HG03039 (cell line): ENCODE data around the gene NLE1.
A peak's percentile ranks its signal among the peaks of the same experiment; 100 is the strongest.
"Not testable (repeated sequence)": the region's sequence is repeated elsewhere in the genome, so short reads cannot be mapped to it uniquely, and the experiment has no call there.

Source experiments
- ATAC-seq: cut with Tn5 transposase; IDR thresholded peaks from one replicate; pipeline ENCODE4 v1.9.1; 2021; ENCODE audit warnings: mild to moderate bottlenecking, moderate library complexity; ENCODE audit not compliant: unreplicated experiment

NLE1 gene

DNA sequence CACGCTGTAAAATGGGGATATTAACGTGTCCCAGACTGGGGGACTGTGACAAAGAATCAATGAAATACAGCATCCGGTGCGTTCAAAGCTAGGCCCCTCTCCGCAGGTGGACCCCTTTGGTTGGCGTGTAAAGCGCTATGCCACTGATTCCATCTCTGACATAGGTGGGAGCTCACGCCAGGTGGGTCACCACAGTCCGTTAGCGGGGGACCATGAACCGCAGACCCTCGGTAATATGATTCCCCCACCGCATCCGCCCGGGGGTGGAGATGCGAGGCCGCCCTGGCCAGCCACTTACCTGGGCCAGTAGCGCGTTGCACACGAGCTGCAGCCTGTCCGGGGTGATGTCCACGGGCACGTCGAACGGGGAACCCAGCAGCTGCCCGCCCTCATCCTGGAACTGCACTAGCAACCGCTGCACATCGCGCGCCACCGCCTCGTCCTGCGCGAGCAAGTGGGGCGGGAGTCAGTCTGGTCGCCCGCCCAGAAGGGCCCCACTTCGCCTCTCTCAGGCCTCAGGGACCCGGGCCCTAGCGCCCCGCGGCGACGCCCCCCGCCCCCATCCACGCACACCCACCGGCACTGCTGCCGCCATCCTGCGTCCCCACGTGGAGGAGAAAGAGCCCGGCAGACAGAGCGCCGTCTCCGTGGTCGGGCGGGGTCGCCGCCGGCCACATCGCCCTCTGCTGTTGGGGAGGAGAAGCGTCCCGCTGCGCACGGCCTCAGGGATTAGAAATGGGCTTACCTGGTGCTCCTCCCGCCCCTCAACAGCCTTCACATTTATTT, at the start of gene NLE1:
NLE1 (minus strand) TSS at position 623 of the 786 bp plus-strand sequence; CDS start at position 595, 28 bp downstream.
- ATAC-seq: peak; percentile 80

DNA sequence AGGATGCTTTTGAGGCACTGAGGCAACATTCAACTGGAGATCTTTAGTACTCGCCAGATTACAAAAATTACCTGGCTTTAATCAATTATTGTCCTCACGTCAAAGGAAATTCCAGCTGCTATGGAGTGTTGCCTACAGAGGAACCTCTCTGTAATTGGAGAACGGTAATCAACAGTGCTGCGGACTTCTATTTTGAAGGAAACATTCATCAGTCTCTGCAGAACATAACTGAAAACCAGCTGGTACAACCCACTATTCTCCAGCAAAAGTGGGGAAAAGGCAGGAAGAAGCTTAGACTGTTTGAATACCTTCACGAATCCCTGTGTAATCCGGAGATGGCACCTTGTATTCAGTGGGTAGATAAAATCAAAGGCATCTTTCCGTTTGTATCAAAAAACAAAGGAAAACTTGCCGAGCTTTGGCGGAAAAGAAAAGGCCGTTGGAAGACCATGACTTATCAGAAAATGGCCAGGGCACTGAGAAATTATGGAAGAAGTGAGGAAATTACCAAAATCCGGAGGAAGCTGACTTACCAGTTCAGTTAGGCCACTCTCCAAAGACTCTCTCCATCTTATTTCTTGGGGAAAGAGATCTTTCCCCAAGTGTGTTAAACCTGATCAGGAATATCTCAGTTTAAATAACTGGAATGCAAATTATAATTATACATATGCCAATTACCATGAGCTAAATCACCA, 49.0 kb upstream of the NLE1 start:
- ATAC-seq: no peak

DNA sequence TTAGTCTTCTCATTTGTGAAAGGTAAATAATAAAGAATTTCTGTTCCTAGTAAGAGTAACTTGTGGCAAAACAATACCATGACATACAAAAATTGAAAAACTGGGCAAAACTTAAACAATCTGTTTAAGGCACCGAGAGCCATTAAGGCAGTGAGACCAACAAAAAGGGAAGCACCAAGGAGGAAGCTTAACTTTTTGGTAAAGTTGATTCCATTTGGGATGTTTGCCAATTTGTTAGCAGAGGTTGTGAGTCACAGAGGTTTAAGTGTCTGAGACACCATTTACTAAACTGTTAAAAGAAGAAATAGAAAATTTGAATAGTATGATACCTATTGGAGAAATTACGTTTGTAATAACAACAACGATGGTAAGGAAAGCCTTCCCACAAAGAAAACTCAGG, 47.2 kb upstream of the NLE1 start:
- no peak for ATAC-seq

DNA sequence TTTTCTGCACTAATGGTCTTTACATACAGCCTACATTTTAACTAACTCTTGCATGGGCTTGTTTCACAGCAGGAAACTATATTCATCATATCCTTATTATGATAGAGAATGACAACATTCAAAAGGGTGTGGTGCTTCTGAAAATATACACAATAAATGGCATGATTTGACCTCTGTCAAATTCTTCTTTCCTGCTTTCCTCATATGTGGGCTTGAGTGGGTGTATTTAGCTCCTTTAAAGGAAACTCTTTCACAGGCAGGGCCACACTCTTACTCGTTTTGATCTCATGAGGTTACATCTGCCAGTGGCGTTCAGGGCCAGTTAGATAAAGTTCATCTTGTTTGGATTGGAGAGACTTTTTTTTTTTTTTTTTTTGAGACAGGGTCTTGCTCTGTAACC, 46.0 kb upstream of the NLE1 start:
- ATAC-seq: no peak

DNA sequence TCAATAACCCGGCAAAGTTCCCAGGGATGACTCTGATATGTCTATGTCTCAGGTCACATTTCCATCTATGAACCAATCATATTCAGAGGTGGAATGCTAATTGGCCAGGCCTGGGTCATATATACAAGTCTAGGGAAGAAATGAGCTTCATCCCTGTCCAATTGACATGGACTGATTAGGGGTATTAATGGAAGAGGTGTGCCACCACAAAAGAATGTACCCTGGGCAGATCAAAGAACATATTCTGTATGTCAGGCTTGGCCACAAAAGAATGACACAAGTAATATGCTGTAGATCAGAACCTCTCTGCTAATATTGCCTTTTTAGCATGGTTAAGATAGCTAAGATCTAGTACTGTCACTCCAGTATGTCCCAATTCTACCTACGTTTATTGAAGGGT, 45.4 kb upstream of the NLE1 start:
- ATAC-seq: no peak

- no peak for ATAC-seq
Measured at GRCh38 chr17:35185849-35186248, 43.7 kb upstream of the NLE1 start.

- no peak for ATAC-seq
Measured at GRCh38 chr17:35184274-35184673, 42.2 kb upstream of the NLE1 start.

GRCh38 chr17:35183332-35183731, 41.2 kb upstream of the NLE1 start:
- ATAC-seq: no peak

GRCh38 chr17:35179379-35179778, 37.3 kb upstream of the NLE1 start:
- ATAC-seq: not testable (repeated sequence)

- ATAC-seq: no peak
Measured at GRCh38 chr17:35176897-35177296, 34.8 kb upstream of the NLE1 start.

GRCh38 chr17:35175638-35176415, 33.7 kb upstream of the NLE1 start:
- no peak for ATAC-seq

DNA sequence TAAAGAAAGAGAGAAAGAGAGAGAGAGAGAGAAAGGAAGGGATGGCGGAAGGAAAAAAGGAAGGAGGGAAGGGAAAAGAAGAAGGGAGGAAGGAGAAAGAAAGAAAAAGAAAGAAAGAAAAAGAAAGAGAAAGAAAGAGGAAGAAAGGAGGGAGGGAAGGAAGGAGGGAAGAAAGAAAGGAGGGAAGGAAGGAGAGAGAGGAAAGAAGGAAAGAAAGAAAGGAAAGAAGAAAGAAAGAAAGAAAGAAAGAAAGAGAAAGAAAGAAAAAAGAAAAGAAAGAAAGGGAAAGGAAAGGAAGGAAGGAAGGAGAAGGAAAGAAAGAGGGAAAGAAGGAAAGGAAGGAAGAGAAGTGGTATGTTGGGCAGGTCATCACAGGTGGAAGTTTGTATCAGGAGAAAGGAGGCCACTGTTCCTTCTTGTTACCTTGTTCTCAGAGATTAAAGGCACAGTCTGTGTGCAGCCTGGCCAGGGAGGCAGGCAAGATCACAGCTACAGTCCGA, 32.8 kb upstream of the NLE1 start:
- ATAC-seq: no peak

- not testable (repeated sequence) for ATAC-seq
Measured at GRCh38 chr17:35172321-35172720, 30.2 kb upstream of the NLE1 start.

- no peak for ATAC-seq
Measured at GRCh38 chr17:35171834-35172233, 29.7 kb upstream of the NLE1 start.

DNA sequence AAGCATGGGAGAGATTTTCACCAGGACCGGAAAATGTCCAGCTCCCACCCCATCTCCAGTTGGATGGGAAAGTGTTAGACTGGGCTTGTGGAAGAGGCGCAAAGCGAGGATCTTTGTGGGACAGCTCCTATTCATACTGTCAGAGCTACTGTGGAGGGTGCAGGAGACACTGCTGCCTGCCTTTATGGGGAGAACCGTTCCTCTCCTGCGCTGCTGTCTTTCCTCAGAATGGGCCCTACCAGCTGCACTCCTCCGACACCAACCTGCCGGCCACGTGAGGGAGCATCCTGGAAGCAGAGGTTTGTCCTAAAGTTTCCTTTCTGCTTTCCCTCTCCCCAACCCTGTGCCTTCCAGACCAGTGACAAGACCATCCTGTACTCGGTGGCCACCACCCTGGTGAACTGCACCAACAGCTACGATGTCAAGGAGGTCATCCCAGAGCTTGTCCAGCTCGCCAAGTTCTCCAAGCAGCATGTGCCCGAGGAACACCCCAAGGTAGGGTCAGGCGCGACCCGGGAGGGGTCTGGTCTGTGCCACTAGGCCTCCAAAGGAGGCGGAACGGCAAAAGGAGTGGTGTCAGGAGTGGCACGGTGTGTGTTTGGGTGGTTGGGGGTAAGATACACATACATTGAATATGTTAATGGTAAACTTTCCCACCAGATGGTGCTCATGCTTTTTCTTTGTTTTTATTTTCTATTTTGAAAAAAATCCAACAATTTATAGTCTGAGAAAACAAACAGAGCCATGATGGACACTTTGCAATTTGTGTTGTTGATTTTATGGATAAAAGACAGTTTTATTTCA, 29.1 kb upstream of the NLE1 start:
- no peak for ATAC-seq

DNA sequence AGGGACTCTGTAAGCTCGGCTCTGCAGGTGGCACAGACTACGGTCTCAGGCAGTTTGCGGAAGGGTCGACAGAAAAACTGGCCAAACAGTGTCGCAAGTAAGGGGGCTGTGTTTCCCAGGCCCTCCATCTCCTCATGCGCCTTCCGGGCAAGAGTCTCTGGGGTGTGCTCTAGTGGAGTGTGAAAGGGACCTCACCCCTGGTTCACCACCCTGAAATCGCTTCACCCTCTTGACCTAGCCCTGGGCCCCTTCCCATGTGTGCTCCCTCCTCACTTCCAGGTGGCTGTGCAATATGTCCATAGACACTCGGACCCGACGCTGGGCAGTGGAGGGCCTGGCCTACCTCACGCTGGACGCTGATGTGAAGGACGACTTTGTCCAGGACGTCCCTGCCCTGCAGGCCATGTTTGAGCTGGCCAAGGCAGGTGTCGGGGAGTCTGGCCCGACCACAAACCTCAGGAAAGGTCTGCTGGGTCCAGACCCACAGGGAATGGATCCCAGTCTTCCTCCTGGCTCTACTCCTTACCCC, 27.8 kb upstream of the NLE1 start:
- no peak for ATAC-seq

- no peak for ATAC-seq
Measured at GRCh38 chr17:35167666-35168065, 25.6 kb upstream of the NLE1 start.

DNA sequence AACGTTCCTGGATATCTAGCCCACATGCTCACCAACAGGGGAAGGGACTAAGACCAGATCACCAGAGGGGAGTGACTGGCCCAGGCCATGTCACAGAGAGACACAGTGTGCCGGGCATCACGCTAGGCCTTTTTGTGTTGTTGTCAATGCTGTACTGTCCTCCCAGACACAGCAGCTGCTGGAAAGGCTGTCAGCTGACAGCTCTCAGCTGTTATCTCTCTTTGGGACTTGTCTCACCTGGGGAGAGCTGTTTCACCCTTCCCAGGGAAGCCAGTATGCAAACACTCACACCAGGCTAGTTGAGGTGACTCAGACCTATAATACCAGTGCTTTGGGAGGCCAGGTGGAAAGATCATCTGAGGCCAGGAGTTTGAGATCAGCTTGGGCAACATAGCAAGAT, 24.9 kb upstream of the NLE1 start:
- ATAC-seq: no peak

- no peak for ATAC-seq
Measured at GRCh38 chr17:35166526-35166925, 24.4 kb upstream of the NLE1 start.

GRCh38 chr17:35164716-35165115, 22.6 kb upstream of the NLE1 start:
- ATAC-seq: no peak
